ENCODE measurements around the gene ZNF101. TPM values are rescaled to one million over a fixed set of nuclear protein-coding genes. Genes with fewer than 3 reads are reported as not detected.

The ZNF101 gene
- total and polyA plus RNA-seq, 9 of the 15 experiments (the other 6 are each of a cell fraction or from before 2014, with no cell fraction given) = 9.6 to 20.3 (median 12.4) TPM

GRCh38 chr19:19628501-19629134, 40.0 kb upstream of the ZNF101 start:
- Histone ChIP-seq H3K4me2 (ENCODE audit: insufficient read depth, low read length) (no peak overlapping the region), H3K9ac (ENCODE audit: insufficient read depth in 1 of 2, low read depth in 2 of 2, low read length in 2 of 2) (no peak overlapping the region), H3K9me1 (ENCODE audit: control insufficient read depth, insufficient read depth, low read length) (no peaks in the 10 kb centered on the region), H3K79me2 (ENCODE audit: control insufficient read depth, insufficient read depth, low read length) (no peaks in the 10 kb centered on the region), H4K20me1 (replicated peaks; ENCODE audit: control insufficient read depth, insufficient read depth, low read length) (no peaks in the 10 kb centered on the region), H3K4me3 (no peak overlapping the region), H2AFZ (ENCODE audit: low read depth, low read length) (no peak overlapping the region), H3K4me1 (replicated peaks in 1 of 2; ENCODE audit: control insufficient read depth in 2 of 2, insufficient read depth in 2 of 2, low read length in 2 of 2) (peaks cover 2 to 20% of the 10 kb centered on the region in 2 experiments; a peak in 4 of 5 replicates), H3K27ac (ENCODE audit: extremely low read depth, low read depth, low read length) (no peak overlapping the region), H3K9me3 (replicated peaks; ENCODE audit: control insufficient read depth, insufficient read depth, low read depth, low read length) (no peaks in the 10 kb centered on the region), H3K27me3 (ENCODE audit: control insufficient read depth in 2 of 2, insufficient read depth in 2 of 2, low read length in 2 of 2) (no peaks in the 10 kb centered on the region; a peak in 1 of 5 replicates), H3K36me3 (ENCODE audit: control insufficient read depth, insufficient read depth, low read length) (peaks cover 13% of the 10 kb centered on the region; the same call in 2 of the 3 replicates)
- TF ChIP-seq DIDO1 (tag; IDR thresholded peaks at IDR 0.05; ENCODE audit: low read depth) (no peak), LEF1 (IDR thresholded peaks at IDR 0.05) (no peak), GTF2B (IDR thresholded peaks at IDR 0.05; ENCODE audit: extremely low read depth, insufficient read length) (no peak), NCOA6 (IDR thresholded peaks at IDR 0.05) (no peak), TCF7L2 (IDR thresholded peaks at IDR 0.05; ENCODE audit: low read depth, low read length) (no peak), PCBP2 (IDR thresholded peaks at IDR 0.05; ENCODE audit: low read depth, low read length, poor library complexity, severe bottlenecking) (no peak), ETS1 (conservative IDR thresholded peaks at IDR 0.05; ENCODE audit: control insufficient read depth, low read depth, low read length) (no peak), FOXJ2 (tag; IDR thresholded peaks at IDR 0.05) (no peak), CBX1 (IDR thresholded peaks at IDR 0.05; ENCODE audit: low read depth) (no peak), CHD2 (IDR thresholded peaks at IDR 0.05; ENCODE audit: low read depth, low read length) (no peak), TCF3 (CRISPR knock-in tag; IDR thresholded peaks at IDR 0.05) (no peak), ZNF23 (CRISPR knock-in tag; IDR thresholded peaks at IDR 0.05) (no peak), HOXB6 (CRISPR knock-in tag; IDR thresholded peaks at IDR 0.05; ENCODE audit: borderline replicate concordance) (no peak), ZNF668 (CRISPR knock-in tag; IDR thresholded peaks at IDR 0.05) (no peak), ASH1L (IDR thresholded peaks at IDR 0.05; ENCODE audit: borderline replicate concordance, low read depth, partially characterized antibody) (no peak), EHMT2 (IDR thresholded peaks at IDR 0.05) (no peak), FUS (optimal IDR thresholded peaks at IDR 0.05; ENCODE audit: low read depth, low read length) (no peak), ATF1 (CRISPR knock-in tag; IDR thresholded peaks at IDR 0.05) (no peak), ATF1 (tag; IDR thresholded peaks at IDR 0.05) (no peak), MED1 (CRISPR knock-in tag; IDR thresholded peaks at IDR 0.05; ENCODE audit: borderline replicate concordance) (no peak)
- no peak for FAIRE-seq
- over 99% methylated on average over 30 of the region's 51 CpGs for WGBS (ENCODE audit: insufficient coverage, low coverage, missing lambda C conversion rate)
- no peak for ATAC-seq
- in situ Hi-C loops (cut with MboI) (loop anchor here (25.0 kb wide), 1 partner anchor 91 kb away; the partner anchor contains the start of genes CILP2 and YJEFN3), intact Hi-C loops (cut with micrococcal nuclease) (no loop called here)
- POLR2A ChIA-PET = no interaction called here
- no peak for DNase-seq (ENCODE audit: extremely low read depth in 1 of 4, low spot score in 3 of 4)
- CTCF ChIA-PET (ENCODE audit: low intra/inter-chr PET ratio) = no interaction called here
- BruUV-seq (replicated peaks) = no TSS peak
